Limb (tissue), 2 donors: ENCODE results near the gene CCDC170.
"Not testable (repeated sequence)": the region's sequence is repeated elsewhere in the genome, so short reads cannot be mapped to it uniquely, and the experiment has no call there.

Experiments
- DNase-seq, 2 donors: peaks; one replicate each; pipeline ENCODE4 v3.0.0-alpha.2; 2016; ENCODE audit errors: extremely low spot score in 2 of 2

The CCDC170 gene

GRCh38 chr6:151544884-151545283, 51.1 kb downstream of the CCDC170 start:
- not testable (repeated sequence) for DNase-seq

- no peak for DNase-seq
Measured at GRCh38 chr6:151546941-151547659, 53.3 kb downstream of the CCDC170 start.

GRCh38 chr6:151548201-151548600, 54.4 kb downstream of the CCDC170 start:
- DNase-seq, result no peak

- no peak for DNase-seq
Measured at GRCh38 chr6:151549790-151550189, 56.0 kb downstream of the CCDC170 start.

GRCh38 chr6:151550618-151551017, 56.8 kb downstream of the CCDC170 start:
- DNase-seq, result no peak

GRCh38 chr6:151551223-151551857, 57.5 kb downstream of the CCDC170 start:
- no peak for DNase-seq

DNA sequence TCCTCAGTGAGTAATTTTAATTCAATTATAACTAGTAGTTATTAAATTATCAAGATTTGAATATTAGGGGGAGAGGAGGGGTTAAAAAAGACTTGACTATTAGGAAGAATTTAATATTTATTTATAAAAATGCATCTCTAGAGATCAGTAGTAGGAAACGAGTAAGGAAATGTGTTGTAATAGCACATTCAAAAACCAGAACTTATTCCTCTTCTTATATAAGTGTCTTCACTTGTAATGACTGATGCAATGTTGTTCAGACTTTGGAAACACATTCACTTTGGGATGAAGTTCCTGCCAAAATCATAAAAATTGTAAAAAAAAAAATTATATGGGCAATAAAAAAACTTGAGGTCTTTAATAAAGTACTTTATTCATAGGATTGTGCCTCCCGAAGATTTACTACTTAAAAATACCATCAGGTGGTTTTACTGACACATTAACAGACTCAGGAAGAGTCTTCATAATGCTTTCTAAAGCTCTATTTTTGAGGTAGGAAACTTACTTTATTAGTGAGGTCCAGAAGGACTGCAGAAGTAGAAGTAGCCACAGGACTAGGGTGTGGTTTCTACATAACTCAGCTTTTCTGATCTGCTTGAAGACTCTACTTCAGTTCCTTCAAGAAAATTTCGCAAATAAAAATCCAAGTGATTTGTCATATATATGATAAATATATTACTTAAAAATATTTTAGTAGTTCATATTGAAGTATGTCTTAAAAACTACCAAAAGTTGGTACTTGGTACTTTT, 59.8 kb downstream of the CCDC170 start:
- no peak for DNase-seq

GRCh38 chr6:151561238-151561637, 67.4 kb downstream of the CCDC170 start:
- DNase-seq, result no peak

DNA sequence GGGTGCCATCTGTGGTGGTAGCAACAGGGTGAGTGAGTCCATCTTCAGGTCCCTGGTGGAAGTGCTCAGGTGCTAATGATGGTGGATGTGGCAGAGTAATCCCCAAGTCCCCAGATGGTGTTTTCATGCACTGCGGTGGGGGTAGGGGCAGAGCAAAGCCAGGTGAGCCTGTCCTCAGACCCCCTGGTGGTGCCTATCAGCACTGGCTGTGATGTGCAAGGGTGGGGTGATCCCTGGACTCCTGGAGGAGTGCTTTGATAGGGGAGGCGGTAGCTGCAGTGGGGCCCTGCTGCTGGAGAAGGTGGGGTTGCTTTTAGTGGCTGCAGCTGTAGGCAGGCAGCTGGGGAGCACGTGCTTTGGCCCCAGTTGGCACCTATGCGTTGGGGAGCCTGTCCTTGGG, 70.8 kb downstream of the CCDC170 start:
- no peak for DNase-seq

- DNase-seq, result no peak
Measured at GRCh38 chr6:151565940-151566339, 72.1 kb downstream of the CCDC170 start.

DNA sequence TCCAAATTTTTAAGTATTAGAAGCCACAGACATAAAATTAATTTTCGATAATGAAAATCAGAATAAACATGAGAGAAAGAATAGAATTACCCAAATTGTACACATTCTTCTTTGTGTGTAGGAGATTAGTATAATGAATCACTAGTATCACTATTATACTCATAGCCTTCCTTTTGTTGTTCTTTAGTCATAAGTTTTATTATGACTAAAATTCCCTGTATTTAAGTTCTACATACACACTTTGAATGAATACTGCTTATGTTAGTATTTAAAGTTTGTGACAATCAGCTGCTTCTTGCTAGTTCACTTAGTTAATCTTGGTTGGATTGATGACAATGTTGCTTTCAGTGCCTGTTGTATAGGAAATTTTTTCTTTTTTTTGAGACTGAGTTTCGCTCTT, 72.7 kb downstream of the CCDC170 start:
- no peak for DNase-seq

GRCh38 chr6:151576633-151577032, 82.8 kb downstream of the CCDC170 start:
- no peak for DNase-seq

DNA sequence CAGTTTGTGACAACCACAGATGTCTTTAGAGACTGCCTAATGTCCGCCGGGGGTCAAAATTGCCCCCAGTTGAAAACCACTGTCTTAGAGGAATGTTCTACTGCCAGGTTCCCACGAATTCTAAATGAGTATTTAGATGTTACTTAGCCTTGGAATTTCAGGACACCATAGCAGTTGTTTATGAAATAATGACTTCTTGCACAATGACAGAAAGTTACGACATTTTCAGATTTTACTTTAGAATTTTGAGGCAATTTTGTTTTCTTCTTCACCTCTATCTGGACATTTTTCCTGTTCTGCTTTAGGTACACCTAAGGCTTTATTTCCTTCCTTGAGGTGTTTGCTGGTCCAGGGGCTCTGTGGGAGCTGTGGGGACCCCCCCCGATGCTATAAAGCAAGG, 83.4 kb downstream of the CCDC170 start:
- DNase-seq, result no peak

- no peak for DNase-seq
Measured at GRCh38 chr6:151585741-151586140, 91.9 kb downstream of the CCDC170 start.

- no peak for DNase-seq
Measured at GRCh38 chr6:151589667-151590066, 95.8 kb downstream of the CCDC170 start.

- DNase-seq, result no peak
Measured at GRCh38 chr6:151590742-151591141, 96.9 kb downstream of the CCDC170 start.

DNA sequence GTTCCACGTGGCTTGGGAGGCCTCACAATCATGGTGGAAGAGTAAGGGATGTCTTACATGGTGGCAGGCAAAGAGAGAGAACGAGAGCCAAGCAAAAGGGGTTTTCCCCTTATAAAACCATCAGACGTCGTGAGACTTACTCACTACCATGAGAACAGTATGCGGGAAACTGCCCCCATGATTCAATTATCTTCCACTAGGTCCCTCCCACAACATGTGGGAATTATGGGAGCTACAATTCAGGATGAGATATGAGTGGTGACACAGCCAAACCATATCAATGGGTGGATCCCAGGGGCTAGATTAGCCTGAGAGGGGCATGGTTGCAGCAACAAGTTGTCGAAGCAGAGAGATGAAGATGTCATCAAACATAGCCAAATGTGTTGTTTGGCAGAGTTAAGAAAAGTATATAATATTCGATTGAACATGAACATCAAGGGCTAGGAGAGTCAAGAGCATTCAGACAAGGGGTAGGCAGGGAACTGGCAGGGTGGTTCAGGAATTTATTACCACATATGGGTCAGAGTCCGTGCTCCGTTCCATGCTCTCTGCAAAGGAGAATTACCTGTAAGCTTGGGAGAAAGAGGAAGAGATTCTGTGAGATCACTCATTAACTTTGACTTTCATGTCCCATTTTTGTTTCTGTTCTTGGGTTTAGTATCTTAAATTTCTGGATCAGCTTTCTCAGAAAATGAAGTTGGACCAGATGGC, 98.8 kb downstream of the CCDC170 start:
- DNase-seq, result no peak

GRCh38 chr6:151609146-151609902, 115.5 kb downstream of the CCDC170 start:
- no peak for DNase-seq

DNA sequence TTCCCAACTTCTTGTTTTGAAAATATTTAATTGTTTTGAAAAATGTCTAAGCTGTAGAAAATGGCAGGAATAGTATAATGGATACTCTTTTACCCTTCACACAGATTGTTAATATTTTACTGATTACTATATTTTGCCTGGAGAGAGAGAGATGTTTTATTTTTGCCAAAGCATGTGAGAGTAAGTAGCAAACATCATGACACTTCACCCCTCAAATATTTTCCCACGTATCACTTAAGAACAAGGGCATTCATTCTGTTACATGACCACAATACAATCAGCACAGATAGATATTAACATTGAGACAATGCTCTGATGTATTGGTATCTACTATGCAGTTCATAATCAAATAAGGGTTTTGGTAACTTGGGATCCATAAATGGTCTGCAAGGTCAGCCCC, 116.5 kb downstream of the CCDC170 start:
- DNase-seq, result no peak

DNA sequence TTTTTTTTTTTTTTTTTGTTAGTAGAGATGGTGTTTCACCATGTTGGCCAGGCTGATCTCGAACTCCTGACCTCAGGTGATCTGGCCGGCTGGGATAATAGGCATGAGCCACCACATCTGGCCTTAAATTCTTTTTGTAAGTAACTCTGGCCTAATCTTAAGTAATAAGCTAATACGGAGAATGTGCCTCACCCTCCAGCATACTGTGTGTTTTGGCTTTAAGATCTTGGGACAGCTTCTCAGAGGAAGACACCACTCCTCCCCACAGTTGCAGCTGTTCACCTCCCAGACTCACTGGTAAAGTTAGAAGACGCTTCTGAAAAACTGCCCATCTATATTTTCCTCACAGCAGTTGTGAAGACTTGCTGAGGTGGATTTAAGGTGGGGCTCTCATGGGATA, 120.8 kb downstream of the CCDC170 start:
- no peak for DNase-seq

- DNase-seq, result no peak
Measured at GRCh38 chr6:151616091-151616513, 122.3 kb downstream of the CCDC170 start.
